ENCODE measurements around the gene GNAT1. TPM values are rescaled to one million over a fixed set of nuclear protein-coding genes. Genes with fewer than 3 reads are reported as not detected.

The GNAT1 gene
- total RNA-seq, 1 experiment from 2014 or later: not detected

DNA sequence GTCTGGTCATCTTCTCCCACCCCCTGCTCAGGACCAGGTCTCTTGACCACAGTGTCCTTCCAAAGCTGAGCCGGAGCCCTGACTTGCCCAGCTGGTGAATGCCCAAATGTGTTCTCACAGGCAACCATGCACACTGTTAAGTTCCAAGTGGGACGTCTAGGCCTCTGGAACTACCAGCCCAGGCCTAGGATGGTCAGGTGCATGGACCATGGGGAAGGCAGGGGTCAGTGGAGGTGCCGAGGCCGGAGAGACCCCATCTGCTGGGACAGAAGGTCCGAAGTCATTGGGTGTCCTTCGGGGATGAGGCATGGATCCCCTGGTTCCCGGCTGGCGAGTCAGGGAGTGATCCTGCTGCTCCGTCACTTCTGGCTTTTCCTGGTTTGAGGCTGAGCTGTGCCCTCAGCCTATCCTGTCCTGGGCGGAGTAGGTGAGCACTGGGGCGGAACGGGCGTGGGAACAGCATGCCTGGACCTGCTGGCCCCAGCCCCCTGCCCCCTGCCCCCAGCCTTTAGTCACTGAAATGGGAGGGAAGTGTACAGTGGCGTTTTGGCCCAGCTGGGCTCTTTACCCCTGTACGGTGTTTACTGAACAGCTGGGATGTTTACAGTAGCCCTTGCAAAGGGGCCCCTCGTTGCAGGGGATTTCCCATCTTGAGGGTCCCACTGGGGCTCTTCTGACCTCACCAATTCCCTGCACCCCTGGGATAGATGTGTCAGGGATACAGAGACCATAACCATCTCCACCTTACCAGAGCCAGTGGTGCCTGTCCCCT lies 24.2 kb upstream of the GNAT1 start:
- Histone ChIP-seq H3K9ac (ENCODE audit: extremely low read depth, insufficient read length, low read length) (no peak overlapping the region), H3K79me2 (ENCODE audit: insufficient read depth, low read length) (no peaks in the 10 kb centered on the region), H4K5ac (ENCODE audit: insufficient read length, low read depth, low read length) (no peak overlapping the region), H4K8ac (replicated peaks; ENCODE audit: insufficient read length, low read depth, low read length) (no peak overlapping the region), H3K23me2 (ENCODE audit: insufficient read length, low read depth, low read length, poor library complexity, severe bottlenecking) (no peaks in the 10 kb centered on the region), H3K4me1 (ENCODE audit: insufficient read depth, low read length) (peaks cover 7% of the 10 kb centered on the region; the same call in 1 of the 2 replicates), H3K27me3 (ENCODE audit: insufficient read depth, low read length) (no peaks in the 10 kb centered on the region), H3K4ac (ENCODE audit: low read depth, low read length) (no peak overlapping the region), H4K20me1 (ENCODE audit: control insufficient read depth, insufficient read depth, insufficient read length) (no peaks in the 10 kb centered on the region), H2AK5ac (ENCODE audit: insufficient read length, low read length) (no peak overlapping the region), H2AFZ (ENCODE audit: low read length) (no peak overlapping the region), H3K4me2 (ENCODE audit: insufficient read depth, insufficient read length, low read length) (no peak overlapping the region), H3K23ac (ENCODE audit: insufficient read length, low read depth, low read length) (no peak overlapping the region), H2BK12ac (ENCODE audit: insufficient read length, low read depth, low read length) (no peak overlapping the region), H3T11ph (ENCODE audit: low read length) (no peak overlapping the region), H2BK120ac (ENCODE audit: low read depth, low read length, poor library complexity, severe bottlenecking) (no peak overlapping the region), H2BK20ac (ENCODE audit: low read depth, low read length, poor library complexity, severe bottlenecking) (no peak overlapping the region), H3K56ac (ENCODE audit: insufficient read length, low read depth, low read length) (no peak overlapping the region), H2BK5ac (ENCODE audit: insufficient read length, low read length) (no peak overlapping the region), H3K18ac (ENCODE audit: insufficient read length, low read depth, low read length) (no peak overlapping the region), H3K14ac (ENCODE audit: insufficient read depth, low read length) (no peak overlapping the region), H3K27ac (ENCODE audit: insufficient read length, low read depth, low read length) (no peak overlapping the region), H2BK15ac (ENCODE audit: low read depth, low read length) (no peak overlapping the region), H3K79me1 (ENCODE audit: insufficient read depth, low read depth, low read length, poor library complexity, severe bottlenecking) (no peaks in the 10 kb centered on the region), H3K9me3 (ENCODE audit: control insufficient read depth, low read depth, low read length) (no peaks in the 10 kb centered on the region), H4K91ac (ENCODE audit: insufficient read length, low read depth, low read length) (no peak overlapping the region)
- no peaks in the 10 kb centered on the region for H3K9me3 Mint-ChIP-seq
- no CpG with 5 or more reads among the region's 16 CpGs for WGBS (ENCODE audit: extremely low coverage, insufficient read length, low lambda C conversion rate)
- TF ChIP-seq, protein P1, sequence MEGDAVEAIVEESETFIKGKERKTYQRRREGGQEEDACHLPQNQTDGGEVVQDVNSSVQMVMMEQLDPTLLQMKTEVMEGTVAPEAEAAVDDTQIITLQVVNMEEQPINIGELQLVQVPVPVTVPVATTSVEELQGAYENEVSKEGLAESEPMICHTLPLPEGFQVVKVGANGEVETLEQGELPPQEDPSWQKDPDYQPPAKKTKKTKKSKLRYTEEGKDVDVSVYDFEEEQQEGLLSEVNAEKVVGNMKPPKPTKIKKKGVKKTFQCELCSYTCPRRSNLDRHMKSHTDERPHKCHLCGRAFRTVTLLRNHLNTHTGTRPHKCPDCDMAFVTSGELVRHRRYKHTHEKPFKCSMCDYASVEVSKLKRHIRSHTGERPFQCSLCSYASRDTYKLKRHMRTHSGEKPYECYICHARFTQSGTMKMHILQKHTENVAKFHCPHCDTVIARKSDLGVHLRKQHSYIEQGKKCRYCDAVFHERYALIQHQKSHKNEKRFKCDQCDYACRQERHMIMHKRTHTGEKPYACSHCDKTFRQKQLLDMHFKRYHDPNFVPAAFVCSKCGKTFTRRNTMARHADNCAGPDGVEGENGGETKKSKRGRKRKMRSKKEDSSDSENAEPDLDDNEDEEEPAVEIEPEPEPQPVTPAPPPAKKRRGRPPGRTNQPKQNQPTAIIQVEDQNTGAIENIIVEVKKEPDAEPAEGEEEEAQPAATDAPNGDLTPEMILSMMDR (conservative IDR thresholded peaks at IDR 0.05): no peak
- no peaks in the 10 kb centered on the region; the same call in 1 of the 2 replicates for H3K27me3 Mint-ChIP-seq (ENCODE audit: low read depth)
- H3K36me3 Mint-ChIP-seq (ENCODE audit: insufficient read depth in 1 of 3, low read depth in 3 of 3): peaks cover 4 to 15% (median 14%) of the 10 kb centered on the region in 3 experiments
- peaks cover 34 to 53% of the 10 kb centered on the region in 2 experiments for H3K4me1 Mint-ChIP-seq
- peak overlapping the region; percentile 53 to 88 (median 76); a peak in 4 of 7 replicates for H3K27ac Mint-ChIP-seq
- 0 out of 5 replicates have a peak overlapping the region, but pooled peaks of 1 of the 2 experiments have one; percentile 29 for H3K4me3 Mint-ChIP-seq
- no peak for DNase-seq
